Chondrocyte (in vitro differentiated cells): Measurements from ENCODE around the gene LMCD1. TPM values are rescaled to one million over a fixed set of nuclear protein-coding genes. Genes with fewer than 3 reads are reported as not detected.

ENCODE experiments used
- DNase-seq: peaks from one replicate; pipeline ENCODE4 v3.0.0; 2021; ENCODE audit warnings: mixed read lengths, low spot score
- H3K27ac Mint-ChIP-seq: one replicate; pipeline ENCODE4 v1.8.0; 2021; ENCODE audit warnings: mild to moderate bottlenecking, moderate library complexity, mixed read lengths; ENCODE audit not compliant: unreplicated experiment
- H3K27me3 Mint-ChIP-seq: 2 replicates; pipeline ENCODE4 v1.8.0; 2021; ENCODE audit warnings: low read depth, mixed read lengths
- H3K36me3 Mint-ChIP-seq: 2 replicates; pipeline ENCODE4 v1.8.0; 2021; ENCODE audit warnings: low read depth, mixed read lengths
- H3K4me1 Mint-ChIP-seq: 2 replicates; pipeline ENCODE4 v1.8.0; 2021; ENCODE audit warnings: low read depth, mild to moderate bottlenecking, mixed read lengths
- H3K4me3 Mint-ChIP-seq: one replicate; pipeline ENCODE4 v1.8.0; 2021; ENCODE audit warnings: mild to moderate bottlenecking, moderate library complexity, mixed read lengths; ENCODE audit not compliant: unreplicated experiment
- H3K9me3 Mint-ChIP-seq: 2 replicates; pipeline ENCODE4 v1.8.0; 2021; ENCODE audit warnings: low read depth, mixed read lengths
- total RNA-seq: library from RNA; stranded (reverse); gene quantifications from 3 replicates; pipeline ENCODE4 v1.2.1, GENCODE V29; 2021
- TF ChIP-seq, protein P1 (sequence below): fragments of 200-600 bp; sonication (generic); IDR thresholded peaks from 2 replicates; pipeline ENCODE4 v1.5.0; 2021; ENCODE audit warnings: antibody characterized with exemption, mild to moderate bottlenecking, moderate library complexity

LMCD1 gene
- total RNA-seq, 1 donor from 2014 or later = 263 TPM

DNA sequence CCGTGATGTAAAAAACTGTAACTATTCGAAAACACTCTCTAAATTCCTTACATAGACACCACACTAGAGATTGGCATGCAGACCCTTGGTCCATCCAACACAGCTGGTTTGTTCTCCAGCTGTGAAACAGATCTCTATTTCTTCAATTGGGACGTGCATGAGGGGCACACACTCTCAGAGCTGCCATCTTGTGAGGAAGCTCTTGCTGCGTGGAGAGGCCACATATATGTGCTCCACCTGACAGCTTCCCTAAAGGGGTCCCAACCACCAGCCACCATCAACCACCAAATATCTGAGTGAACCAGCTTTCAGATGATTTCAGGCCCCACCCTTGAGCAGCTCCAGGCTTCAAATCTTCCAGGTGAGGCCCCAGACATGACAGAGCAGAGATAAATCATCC is 117.3 kb downstream of the LMCD1 start:
- no peak overlapping the region for H3K27ac Mint-ChIP-seq
- no peaks in the 10 kb centered on the region for H3K27me3 Mint-ChIP-seq
- H3K4me3 Mint-ChIP-seq = no peak overlapping the region
- TF ChIP-seq, protein P1, sequence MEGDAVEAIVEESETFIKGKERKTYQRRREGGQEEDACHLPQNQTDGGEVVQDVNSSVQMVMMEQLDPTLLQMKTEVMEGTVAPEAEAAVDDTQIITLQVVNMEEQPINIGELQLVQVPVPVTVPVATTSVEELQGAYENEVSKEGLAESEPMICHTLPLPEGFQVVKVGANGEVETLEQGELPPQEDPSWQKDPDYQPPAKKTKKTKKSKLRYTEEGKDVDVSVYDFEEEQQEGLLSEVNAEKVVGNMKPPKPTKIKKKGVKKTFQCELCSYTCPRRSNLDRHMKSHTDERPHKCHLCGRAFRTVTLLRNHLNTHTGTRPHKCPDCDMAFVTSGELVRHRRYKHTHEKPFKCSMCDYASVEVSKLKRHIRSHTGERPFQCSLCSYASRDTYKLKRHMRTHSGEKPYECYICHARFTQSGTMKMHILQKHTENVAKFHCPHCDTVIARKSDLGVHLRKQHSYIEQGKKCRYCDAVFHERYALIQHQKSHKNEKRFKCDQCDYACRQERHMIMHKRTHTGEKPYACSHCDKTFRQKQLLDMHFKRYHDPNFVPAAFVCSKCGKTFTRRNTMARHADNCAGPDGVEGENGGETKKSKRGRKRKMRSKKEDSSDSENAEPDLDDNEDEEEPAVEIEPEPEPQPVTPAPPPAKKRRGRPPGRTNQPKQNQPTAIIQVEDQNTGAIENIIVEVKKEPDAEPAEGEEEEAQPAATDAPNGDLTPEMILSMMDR = no peak
- no peaks in the 10 kb centered on the region for H3K36me3 Mint-ChIP-seq
- peaks cover 27% of the 10 kb centered on the region for H3K4me1 Mint-ChIP-seq
- H3K9me3 Mint-ChIP-seq = peaks cover 3% of the 10 kb centered on the region
- DNase-seq = no peak

DNA sequence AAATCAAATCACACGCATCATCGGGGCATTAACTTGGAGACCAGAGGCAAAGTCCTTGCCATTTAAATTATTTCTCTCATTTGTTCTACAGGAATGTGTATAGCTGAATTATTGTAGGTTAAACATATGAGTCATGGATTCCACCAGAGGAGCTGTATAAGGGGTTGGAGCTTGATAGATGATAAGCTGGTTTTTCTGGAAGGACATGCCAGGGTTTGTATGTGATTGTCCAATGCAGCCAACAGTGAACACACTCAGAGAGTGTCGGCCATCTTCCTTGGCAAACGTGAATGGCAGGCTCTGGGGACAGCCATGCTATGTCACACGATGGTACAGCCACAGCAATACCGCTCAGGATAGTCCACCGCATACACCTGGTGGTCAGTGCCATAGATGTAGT is 117.9 kb downstream of the LMCD1 start:
- H3K9me3 Mint-ChIP-seq = peaks cover 3% of the 10 kb centered on the region
- no peak for DNase-seq

DNA sequence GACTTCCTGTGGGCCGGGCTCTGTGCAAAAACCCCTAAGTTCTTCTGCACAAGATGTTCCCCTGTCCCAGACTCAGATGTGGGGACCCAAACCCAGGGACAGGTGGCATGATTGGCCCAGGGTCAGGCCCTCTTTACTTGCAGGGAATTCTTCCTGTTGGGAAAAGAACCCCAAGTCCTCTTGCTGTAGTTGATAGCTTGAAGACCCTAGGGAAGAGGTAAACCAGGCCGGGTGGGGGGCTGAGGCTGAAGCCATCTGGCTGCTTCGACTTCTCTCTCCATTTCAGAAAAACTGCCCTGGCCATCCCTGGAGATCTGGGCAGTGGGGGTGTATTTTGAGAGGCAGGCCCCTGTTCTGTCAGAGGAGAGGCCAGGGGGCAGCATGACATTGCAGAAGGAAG is 119.5 kb downstream of the LMCD1 start:
- Mint-ChIP-seq H3K4me3 (no peak overlapping the region), H3K9me3 (peaks cover 3% of the 10 kb centered on the region), H3K27ac (no peak overlapping the region), H3K4me1 (peaks cover 35% of the 10 kb centered on the region), H3K36me3 (no peaks in the 10 kb centered on the region), H3K27me3 (no peaks in the 10 kb centered on the region)
- TF ChIP-seq, protein P1 = no peak
- DNase-seq = no peak

More for the DNA sequence above, 117.9 kb downstream of the LMCD1 start:
- Mint-ChIP-seq H3K36me3 (no peaks in the 10 kb centered on the region), H3K4me1 (peaks cover 27% of the 10 kb centered on the region), H3K27me3 (no peaks in the 10 kb centered on the region), H3K4me3 (no peak overlapping the region), H3K27ac (no peak overlapping the region)
- TF ChIP-seq, protein P1 = no peak

DNA sequence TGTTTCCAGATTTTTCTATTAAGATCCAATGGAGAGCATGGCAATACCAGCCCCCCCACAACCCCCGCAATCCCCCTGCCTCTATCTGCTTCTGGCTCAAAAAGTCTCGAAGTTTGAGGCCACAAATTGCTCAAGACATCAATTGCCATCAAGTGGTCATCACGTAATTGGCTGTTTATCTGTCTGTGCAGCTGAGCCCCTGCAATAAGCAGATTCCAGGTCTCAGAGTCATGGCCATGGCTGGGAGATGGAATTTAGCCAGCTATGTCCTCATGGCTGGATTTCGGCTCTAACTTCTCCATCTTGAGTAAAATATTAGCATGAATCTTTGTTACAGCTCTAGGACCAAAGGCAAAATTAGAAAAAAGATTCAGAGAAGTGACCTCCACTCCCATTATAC is 120.2 kb downstream of the LMCD1 start:
- no peak overlapping the region for H3K4me3 Mint-ChIP-seq
- no peaks in the 10 kb centered on the region for H3K36me3 Mint-ChIP-seq
- DNase-seq = no peak
- H3K27ac Mint-ChIP-seq = no peak overlapping the region
- peaks cover 36% of the 10 kb centered on the region for H3K4me1 Mint-ChIP-seq
- TF ChIP-seq, protein P1 = no peak
- no peaks in the 10 kb centered on the region for H3K27me3 Mint-ChIP-seq
- H3K9me3 Mint-ChIP-seq = peaks cover 3% of the 10 kb centered on the region

DNA sequence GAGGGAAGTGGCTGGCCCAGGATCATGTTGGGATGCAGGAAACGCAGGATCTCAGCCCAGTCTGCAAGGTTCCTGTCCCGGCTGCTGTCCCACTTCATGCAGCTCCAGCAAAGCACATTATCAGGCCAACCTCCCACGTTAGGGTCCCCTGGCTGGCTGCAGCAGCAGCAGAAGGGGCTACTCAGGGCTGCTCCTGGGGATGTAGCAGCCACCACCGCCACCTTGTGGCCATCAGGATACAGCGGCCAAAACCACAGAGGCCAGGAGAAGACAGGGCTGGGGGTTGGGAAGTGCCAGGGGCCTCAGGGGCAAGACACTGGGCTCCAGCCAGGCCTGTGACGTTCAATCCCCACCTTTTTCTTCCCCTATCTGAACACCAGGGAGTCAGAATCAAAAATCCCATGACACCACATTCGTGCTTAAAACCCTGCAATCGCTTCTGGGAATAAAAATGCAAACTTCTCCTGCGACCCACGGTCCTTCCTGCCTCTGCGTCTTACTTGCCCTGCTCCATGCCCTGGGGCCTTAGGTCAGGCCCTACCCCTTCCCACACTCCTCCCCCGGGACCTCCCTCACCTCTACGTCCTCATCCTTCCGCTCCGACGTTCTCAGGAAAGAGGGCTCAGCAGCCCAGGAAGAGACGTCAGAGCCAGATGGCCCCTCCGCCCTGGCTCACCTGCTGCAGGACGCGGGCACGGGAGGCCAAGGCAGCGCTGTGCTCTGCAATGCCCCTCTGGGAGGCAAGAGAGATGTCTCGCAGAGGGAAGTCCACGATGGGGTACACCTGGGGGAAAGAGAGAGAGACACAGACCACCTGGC is 121.5 kb downstream of the LMCD1 start:
- H3K4me3 Mint-ChIP-seq = no peak overlapping the region
- DNase-seq = no peak
- TF ChIP-seq, protein P1 = peak; percentile 98

More for the DNA sequence above, 121.5 kb downstream of the LMCD1 start:
- no peaks in the 10 kb centered on the region for H3K36me3 Mint-ChIP-seq
- peak overlapping the region; percentile 29 for H3K27ac Mint-ChIP-seq
- peaks cover 3% of the 10 kb centered on the region for H3K9me3 Mint-ChIP-seq
- H3K27me3 Mint-ChIP-seq = no peaks in the 10 kb centered on the region
- H3K4me1 Mint-ChIP-seq = peaks cover 44% of the 10 kb centered on the region
